IMR-90 (cell line): ENCODE results near the gene PRAMEF12.

ENCODE experiments used
- CTCF ChIP-seq: conservative IDR thresholded peaks from 2 replicates; pipeline ENCODE4 v1.5.1; 2012; ENCODE audit warnings: mild to moderate bottlenecking, low read depth, low read length, improper control_type of control experiment
- RCOR1 ChIP-seq: IDR thresholded peaks from 2 replicates; pipeline ENCODE4 v1.6.1; 2012; ENCODE audit warnings: mild to moderate bottlenecking, low read length, improper control_type of control experiment; ENCODE audit not compliant: insufficient replicate concordance

DNA sequence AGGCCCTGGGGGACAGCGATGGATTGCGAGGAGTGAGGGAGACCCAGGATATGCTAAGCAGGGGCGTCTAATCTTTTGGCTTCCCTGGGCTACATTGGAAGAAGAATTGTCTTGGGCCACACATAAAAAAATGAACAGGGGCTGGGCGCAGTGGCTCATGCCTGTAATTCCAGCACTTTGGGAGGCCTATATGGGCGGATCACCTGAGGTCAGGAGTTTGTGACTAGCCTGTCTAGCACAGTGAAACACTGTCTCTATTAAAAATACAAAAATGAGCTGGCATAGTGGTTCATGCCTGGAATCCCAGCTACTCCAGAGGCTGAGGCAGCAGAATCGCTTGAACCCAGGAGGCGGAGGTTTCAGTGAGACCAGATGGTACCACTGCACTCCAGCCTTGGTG lies 10.8 kb upstream of the PRAMEF12 start:
- TF ChIP-seq CTCF (no peak), RCOR1 (no peak)
